GM19025 (cell line): ENCODE results near the gene COL4A1.

Source experiments
- ATAC-seq: cut with Tn5 transposase; IDR thresholded peaks from one replicate; pipeline ENCODE4 v1.9.1; 2021; ENCODE audit warnings: mild to moderate bottlenecking, low read depth, moderate library complexity; ENCODE audit not compliant: unreplicated experiment

Gene COL4A1

DNA sequence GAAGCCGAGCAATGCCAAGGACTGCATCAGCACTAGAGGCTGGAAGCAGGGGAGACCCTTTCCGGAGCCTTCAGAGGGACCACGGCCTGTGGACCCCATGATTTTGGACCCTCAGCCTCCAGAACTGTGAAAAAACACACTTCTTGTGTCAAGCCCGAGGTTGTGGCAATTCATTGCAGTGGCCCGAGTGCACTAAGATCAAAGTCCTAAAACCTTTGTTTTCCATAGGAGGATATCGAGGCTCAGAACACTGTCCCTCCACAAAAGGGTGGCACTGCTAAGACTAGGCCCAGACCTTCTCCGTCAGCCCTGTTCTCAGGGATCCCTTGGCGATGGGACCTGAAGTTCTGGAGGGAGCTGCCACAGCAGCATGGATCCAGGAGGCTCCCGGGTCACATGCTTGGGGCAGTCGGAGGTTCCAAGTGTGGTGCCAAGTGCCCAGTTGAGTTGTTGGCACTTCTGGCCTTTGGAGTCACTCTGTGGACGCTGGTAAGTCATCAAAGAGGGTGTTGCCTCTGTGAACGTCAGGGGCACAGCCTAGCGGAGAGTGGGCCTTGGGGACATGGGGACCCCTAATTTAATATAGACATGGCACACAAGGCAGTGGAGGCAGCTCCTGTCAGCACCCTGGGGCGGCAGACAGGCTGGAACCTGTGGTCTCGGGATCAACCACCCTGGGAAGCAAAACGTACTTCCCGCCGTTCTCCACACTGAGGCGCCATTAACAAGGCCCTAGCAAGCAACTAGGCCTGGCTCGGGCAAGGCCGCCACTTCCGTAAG is 199.2 kb downstream of the COL4A1 start:
- no peak for ATAC-seq

- no peak for ATAC-seq
Observed at GRCh38 chr13:110106726-110107125, 200.2 kb downstream of the COL4A1 start.

DNA sequence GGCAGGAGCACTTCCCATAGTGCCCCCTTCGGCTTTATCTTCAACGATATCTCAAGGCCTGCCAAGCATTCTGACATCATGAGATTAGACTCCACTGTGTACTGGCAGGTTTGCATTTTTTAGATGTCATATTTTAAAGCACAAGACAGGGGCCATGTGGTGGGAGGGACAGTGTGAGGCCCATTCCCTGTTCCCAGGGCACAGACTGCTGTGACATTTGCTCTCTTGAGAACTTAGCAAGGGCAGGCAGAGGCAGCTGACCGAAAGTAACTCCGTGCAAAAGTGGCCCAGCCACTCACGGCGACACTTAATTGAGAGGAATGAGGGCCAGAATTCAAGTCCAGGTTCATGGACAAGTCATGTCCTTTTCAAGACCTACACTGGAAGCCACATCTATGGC is 201.8 kb downstream of the COL4A1 start:
- ATAC-seq: no peak

DNA sequence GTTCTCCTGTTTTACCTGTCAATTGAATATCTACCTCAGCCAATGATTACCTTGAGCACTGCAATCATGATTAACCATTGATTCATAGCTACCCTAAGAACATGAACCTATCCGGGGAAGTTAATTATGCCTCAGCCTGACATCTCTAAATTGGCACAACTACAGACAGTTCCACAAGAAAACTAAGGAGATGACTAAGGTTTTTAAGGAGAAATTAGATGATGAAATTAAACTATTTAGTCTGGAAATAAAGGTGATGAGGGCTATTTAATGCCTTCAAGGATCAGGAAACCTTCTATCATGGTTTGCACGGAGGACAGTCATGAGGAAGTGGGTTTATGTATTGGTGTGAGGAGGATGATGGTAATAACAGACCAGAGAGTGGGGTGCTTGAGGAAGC is 203.4 kb downstream of the COL4A1 start:
- ATAC-seq: no peak

DNA sequence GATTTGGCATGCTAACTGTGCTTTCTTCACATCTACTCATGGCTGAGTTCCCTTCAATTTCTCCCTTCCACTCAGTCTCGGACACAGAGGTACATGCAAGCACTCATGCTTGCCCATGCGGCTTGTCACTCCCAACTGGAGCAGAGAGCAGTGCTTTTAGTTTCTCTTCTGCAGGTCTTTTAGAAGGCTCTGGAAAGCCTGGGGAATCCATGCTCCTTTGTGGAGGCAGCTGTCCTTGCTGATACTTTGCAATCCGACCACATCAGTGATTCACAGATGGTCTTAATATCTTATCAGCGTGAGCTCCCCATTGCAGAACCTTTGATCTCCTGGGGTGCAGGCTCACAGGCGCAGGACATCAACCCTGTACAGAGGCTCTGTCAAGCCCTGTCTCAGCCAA is 203.9 kb downstream of the COL4A1 start:
- no peak for ATAC-seq

DNA sequence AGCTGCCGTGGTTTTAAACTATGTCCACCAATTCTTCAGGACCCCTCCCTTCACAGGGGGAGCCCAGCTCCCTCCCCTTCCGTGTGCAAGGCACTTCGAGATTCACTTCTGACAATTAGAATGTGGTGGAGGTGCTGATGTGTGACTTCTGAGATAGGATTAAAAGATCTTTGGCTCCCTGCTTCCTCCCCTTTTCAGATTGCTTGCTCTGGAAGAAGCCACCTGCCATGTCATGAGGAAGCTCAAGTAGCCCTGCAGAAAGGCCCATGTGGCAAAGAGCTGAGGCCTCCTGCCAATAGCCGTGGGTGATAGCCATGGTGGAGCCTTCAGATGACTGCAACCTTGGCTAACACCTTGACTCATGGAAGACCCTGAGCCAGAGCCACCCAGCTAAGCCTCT is 204.9 kb downstream of the COL4A1 start:
- ATAC-seq: no peak

GRCh38 chr13:110099922-110100321 is 207.0 kb downstream of the COL4A1 start:
- ATAC-seq: no peak
